ENCODE measurements around the gene SIAE.

Gene SIAE

GRCh38 chr11:124657904-124658303 is 15.6 kb downstream of the SIAE start:
- no peak for FAIRE-seq
- DNase-seq (ENCODE audit: insufficient read length, low spot score): no peak
- TF ChIP-seq, protein P1, sequence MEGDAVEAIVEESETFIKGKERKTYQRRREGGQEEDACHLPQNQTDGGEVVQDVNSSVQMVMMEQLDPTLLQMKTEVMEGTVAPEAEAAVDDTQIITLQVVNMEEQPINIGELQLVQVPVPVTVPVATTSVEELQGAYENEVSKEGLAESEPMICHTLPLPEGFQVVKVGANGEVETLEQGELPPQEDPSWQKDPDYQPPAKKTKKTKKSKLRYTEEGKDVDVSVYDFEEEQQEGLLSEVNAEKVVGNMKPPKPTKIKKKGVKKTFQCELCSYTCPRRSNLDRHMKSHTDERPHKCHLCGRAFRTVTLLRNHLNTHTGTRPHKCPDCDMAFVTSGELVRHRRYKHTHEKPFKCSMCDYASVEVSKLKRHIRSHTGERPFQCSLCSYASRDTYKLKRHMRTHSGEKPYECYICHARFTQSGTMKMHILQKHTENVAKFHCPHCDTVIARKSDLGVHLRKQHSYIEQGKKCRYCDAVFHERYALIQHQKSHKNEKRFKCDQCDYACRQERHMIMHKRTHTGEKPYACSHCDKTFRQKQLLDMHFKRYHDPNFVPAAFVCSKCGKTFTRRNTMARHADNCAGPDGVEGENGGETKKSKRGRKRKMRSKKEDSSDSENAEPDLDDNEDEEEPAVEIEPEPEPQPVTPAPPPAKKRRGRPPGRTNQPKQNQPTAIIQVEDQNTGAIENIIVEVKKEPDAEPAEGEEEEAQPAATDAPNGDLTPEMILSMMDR (IDR thresholded peaks at IDR 0.05; ENCODE audit: insufficient read depth, missing control alignments): no peak

GRCh38 chr11:124656774-124657630 is 16.5 kb downstream of the SIAE start:
- TF ChIP-seq, protein P1 (IDR thresholded peaks at IDR 0.05; ENCODE audit: insufficient read depth, missing control alignments): no peak
- FAIRE-seq: no peak
- no peak for DNase-seq (ENCODE audit: insufficient read length, low spot score)

DNA sequence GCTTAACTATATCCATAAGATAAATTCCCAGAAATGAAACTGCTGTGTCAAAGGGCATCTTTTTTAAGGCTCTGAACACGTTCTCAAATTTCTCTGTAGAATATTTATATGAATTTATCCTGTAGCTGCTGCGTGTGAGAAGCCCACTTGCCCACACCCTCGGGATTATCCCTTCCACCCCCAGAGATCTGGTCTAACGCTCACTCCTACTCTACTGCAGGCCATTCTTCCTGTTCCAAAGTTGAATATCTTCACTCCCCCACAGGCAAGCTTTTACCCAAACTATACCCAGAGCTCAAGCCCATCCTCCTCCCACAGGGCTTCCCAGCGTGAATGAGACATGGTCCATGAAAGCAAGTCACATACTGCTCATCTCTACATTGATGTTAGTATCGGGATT is 24.9 kb downstream of the SIAE start:
- TF ChIP-seq, protein P1 (IDR thresholded peaks at IDR 0.05; ENCODE audit: insufficient read depth, missing control alignments): no peak
- FAIRE-seq: no peak
- DNase-seq (ENCODE audit: insufficient read length, low spot score): no peak

GRCh38 chr11:124646148-124646547 is 27.4 kb downstream of the SIAE start:
- DNase-seq (ENCODE audit: insufficient read length, low spot score) (no peak), FAIRE-seq (no peak)
- TF ChIP-seq, protein P1 (IDR thresholded peaks at IDR 0.05; ENCODE audit: insufficient read depth, missing control alignments): no peak

- TF ChIP-seq, protein P1 (IDR thresholded peaks at IDR 0.05; ENCODE audit: insufficient read depth, missing control alignments): peak; percentile 89
- FAIRE-seq (peak; percentile 46), DNase-seq (ENCODE audit: insufficient read length, low spot score) (peak; percentile 23)
Measured at GRCh38 chr11:124644426-124645280, 28.9 kb downstream of the SIAE start.

DNA sequence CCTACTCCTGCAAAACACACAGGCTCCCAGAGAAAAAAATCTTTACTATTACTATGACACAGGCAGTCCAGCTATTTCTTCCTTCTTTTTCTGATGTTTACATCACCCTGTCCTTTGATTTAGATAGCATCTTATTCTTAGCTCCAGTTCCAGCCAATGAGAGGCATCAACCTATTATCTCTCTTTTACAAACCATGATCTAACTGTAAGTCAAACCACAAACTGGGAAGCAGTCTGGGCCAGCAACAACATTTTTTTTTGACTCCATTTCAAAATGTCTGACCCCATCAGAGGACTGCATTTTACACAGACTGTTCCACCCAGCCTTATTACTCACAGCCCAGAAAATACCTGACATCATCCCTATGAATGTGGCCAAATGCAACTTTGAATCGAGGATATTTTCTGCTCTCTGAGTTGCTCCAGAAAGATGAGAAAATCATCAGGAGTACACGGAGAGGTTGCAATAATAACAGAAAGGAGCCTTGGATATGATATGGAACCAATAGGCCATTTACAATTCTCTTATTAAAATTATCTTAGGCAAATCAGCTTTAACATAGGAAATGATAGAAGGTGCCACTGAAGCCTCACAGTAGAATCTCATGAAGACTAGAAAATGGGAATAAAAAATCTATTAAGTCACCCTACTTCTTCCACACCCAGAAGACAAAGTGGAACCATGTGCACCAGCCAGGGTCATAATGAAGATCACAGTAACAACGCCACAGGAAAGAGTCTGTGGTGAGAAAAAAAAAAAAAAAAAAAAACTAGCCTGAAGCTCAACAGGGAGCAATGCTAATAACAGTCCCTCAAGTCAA is 29.7 kb downstream of the SIAE start:
- TF ChIP-seq, protein P1 (IDR thresholded peaks at IDR 0.05; ENCODE audit: insufficient read depth, missing control alignments): no peak
- FAIRE-seq (no peak), DNase-seq (ENCODE audit: insufficient read length, low spot score) (no peak)

Measured in D721Med (cell line).